AG08395 (cell line): ENCODE data around the gene GGA2.
"Not testable (repeated sequence)": the region's sequence is repeated elsewhere in the genome, so short reads cannot be mapped to it uniquely, and the experiment has no call there.

ENCODE experiments used
- DNase-seq: peaks from one replicate; pipeline ENCODE4 v3.0.0; 2012; ENCODE audit warnings: mixed read lengths, low spot score

The GGA2 gene

DNA sequence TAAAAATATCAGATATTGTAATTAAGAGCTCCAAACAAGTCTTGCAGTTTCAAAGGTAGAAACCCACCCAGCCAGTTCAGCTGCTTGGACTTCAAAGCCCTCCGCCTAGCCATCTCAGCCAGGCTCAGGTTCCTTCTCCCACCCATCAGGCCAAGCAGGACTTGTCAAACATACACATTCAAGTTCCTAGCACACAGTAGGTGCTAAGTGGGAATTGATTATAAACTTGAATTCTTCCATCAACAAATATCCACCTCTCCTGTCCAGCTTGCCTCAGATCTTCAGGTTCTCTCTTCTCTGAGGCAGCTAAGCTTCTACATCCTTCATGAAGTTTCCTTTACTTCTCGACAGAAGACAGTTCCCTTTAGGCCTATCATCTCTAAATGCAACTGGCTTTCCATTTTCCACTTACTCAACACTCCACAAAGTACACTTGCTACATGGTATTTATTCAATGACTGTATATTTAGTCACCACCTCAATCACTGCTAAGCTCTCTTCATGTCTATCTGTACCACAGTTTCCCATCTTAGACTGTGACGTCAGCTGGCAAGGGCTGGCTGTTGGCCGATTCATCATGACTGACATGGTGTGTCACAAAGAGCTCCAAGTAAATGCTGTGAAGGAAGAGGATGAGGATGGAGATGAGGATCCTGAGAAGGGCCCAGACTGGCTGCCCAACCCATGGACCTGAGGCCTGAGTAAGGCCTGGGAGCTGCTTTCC is 44.0 kb downstream of the GGA2 start:
- DNase-seq = peak; percentile 62

DNA sequence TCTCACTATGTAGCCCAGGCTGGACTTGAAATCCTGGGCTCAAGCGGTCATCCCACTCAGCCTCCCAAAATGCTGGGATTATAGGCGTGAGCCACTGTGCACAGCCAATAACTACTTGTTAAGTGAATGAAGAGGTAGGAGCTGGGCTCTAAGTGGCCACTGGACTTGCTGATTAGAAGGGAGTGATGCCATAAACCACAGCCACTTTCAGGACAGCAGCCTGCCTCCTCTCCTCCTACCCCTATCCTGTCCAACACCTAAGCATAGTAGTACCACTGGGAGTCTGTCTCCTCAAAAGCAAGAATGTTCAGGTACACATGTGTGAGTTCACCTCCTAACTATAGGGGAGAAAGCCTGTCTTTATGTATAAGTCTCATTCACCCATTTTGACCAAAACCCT is 45.1 kb downstream of the GGA2 start:
- DNase-seq = no peak

DNA sequence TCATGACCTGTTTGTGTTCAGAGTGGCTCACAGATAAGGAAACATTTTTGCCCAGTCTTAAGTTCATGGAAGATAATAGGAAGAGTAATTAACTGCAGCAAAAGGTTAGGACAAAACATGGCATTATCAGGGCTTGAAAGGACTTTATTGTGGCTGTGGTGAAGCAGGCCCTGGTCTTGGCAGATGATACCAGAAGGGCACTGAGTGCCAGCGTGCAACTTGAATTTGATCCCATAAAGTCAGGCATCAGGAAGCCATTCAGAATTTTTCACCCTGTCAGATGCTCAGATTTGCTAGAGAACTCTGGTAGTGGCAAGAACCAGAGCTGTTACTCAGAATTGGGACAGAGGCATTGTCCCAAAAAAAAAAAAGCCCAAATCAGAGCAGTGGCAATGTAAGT is 46.1 kb downstream of the GGA2 start:
- no peak for DNase-seq

DNA sequence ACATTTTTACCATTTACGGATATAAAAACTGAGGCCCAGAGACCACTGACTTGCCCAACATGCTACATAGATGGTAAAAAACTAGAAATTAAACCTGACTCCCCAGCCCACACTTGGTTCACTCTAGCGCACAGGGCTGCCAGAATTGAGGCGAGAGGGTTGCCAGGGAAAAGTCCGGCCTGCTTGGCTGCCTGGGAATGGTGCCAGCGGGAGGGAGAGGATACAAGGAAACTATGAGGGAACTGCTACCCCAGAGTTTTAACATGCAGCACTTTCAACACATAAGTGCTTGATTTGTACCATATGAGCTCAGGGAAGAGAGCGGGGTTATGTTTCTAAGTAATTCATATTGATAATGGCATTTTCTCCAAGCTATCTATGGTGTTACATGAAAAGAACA is 47.3 kb downstream of the GGA2 start:
- peak; percentile 87 for DNase-seq

DNA sequence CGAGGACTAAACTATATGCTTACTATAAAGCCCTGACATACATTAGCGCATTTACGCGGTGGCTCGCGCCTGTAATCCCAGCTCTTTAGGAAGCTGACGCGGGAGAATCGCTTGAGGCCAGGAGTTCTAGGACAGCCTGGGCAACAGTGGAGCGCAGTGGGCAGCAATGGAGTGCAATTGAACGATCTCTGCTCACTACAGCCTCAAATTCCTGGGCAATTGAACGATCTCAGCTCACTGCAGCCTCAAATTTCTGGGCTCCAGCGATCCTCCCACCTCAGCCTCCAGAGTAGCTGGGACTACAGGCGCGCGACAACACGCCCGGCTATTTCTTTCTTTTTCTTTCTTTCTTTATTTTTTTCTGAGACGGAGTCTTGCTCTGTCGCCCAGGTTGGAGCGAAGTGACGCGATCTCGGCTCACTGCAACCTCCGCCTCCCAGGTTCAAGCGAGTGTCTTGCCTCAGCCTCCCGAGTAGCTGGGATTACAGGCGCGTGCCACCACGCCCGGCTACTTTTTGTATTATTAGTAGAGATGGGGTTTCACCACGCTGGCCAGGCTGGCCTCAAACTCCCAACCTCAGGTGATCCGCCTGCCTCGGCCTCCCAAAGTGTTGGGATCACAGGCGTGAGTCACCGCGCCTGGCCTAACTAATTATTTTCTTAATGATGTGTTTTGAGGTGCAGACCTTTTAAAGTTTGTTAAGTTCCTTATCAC is 56.8 kb downstream of the GGA2 start:
- DNase-seq = no peak

GRCh38 chr16:23452572-23453337 is 57.5 kb downstream of the GGA2 start, which contains the start of gene COG7:
Gene COG7 (minus strand): TSS chr16:23453189. CDS start chr16:23452994, 195 bp downstream.
- peak; percentile 92 for DNase-seq

DNA sequence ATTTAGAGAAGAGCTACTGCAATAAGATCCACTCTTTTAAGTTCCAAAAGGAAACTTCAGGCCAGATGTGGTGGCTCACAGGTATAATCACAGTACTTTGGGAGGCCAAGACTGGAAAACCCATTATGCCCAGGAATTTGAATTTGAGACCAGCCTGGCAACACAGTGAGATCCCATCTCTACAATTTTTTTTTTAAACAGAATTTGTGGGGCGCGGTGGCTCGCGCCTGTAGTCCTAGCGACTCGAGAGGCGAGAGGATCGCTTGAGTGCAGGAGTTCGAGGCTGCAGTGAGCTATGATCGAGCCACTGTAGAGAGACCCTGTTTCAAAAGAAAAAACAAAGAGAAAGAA is 58.1 kb downstream of the GGA2 start:
- DNase-seq = no peak

DNA sequence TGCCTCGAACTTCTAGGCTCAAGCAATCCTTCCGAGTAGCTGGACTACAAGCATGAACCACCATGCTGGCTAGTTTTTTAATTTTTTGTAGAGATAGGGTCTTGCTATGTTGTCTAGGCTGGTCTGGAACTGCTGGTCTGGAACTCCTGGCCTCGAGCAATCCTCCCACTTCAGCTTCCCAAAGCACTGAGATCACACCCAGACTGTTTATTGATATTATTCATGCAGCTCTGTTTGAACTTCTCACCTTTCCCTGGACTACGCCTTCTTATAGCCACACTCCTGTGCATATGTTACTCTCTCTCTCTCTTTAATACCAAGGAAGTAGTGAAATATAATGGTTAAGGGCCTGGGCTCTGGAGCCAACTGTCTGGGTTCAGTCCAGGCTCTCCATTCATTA is 61.9 kb downstream of the GGA2 start:
- DNase-seq = no peak

DNA sequence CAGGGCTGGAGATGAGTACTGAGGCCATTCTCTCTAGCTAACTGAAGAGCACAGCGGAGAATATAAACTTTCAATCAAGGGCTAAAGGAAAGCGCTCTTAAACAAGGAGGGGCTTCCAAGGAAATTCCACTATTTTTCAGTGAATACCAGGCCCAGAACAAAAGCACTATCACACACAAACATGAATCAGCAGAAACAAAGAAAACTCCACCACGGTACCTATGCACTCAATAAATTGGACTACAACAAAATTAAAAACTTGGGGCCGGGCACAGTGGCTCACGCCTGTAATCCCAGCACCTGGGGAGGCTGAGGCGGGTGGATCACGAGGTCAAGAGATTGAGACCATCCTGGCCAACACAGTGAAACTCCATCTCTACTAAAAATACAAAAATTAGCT is 72.8 kb downstream of the GGA2 start:
- DNase-seq = not testable (repeated sequence)

DNA sequence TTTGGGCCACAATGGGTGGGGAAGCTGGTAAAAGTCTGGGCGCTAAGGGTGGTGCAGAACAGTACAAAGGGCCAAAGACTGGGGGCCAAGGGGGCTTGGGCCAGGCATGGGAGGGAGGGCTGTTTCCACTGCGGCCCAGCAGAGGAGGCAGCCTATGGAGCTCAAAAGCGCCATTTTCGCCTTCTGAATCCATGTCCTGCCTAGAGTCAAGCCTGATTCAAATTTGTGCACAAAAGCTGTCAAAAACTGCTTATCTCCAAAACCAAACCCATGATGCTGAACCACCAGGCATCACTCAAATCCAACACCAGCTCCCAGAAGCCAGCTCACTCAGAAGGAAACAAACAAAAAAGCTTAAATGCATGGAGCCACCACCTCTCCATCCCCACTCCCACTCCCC is 73.3 kb downstream of the GGA2 start:
- no peak for DNase-seq

GRCh38 chr16:23435500-23435899 is 74.8 kb downstream of the GGA2 start:
- peak; percentile 47 for DNase-seq

- peak; percentile 70 for DNase-seq
These were observed 75.9 kb downstream of the GGA2 start for GRCh38 chr16:23434380-23434779.

GRCh38 chr16:23433261-23433920 is 76.9 kb downstream of the GGA2 start:
- DNase-seq = no peak

- no peak for DNase-seq
These were observed 77.8 kb downstream of the GGA2 start for GRCh38 chr16:23432176-23433128.

GRCh38 chr16:23428351-23428750 is 81.9 kb downstream of the GGA2 start:
- DNase-seq = no peak

DNA sequence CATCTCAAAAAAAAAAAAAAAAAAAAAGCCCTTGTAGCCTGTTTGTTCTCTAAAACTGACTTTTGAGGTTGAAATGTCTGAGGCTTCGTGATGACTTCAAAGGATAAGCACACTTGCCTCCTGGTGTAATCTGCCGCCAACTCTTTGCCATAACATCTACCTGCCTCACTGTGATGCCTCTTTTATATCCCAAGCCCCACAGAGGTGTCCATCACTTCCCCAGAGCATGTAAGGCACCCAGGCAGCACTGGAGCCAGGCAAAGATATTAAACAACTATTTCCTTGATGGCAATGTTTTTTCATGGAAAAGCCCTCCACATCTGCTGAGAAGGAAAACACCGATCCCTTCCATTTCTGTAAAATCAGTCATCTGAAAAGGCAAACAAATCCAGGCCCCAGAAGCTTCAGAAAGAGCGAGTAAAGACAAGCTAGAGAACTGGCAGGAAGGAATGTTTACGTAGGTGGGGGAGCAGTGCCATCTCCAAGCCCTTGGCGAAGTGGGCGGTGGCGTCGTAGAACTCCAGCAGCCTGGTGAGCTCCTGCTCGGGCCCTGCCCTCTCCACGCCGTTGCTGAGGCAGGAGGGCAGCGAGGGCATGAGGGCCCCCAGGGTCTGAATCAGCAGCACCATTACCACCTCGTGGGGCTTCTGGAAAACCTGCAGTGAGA is 85.9 kb downstream of the GGA2 start:
- no peak for DNase-seq

DNA sequence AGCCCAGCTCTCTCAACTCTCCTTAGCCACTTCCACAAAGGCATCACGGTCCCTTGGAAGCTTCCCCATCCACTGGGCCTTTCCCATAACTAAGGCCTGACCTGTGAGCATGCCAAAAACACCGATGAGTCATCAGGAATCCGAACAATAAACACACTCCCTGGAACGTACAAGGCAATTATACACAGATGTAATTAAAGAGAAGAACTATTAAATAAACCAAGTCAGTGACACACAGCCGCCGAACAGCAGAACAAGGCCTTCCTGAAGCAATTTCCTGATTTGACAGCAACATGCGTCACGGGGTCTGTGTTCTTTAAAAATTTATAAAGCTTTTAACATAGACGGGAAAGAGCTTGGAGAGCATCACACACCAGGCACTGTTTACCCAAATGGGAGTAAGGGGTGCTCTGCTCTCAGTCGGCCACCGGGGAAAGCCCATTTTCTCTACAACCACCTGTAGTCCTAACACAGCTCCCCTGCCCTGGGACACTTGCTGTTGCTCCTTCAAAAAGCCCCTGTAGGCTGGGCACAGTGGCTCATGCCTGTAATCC is 86.7 kb downstream of the GGA2 start:
- peak; percentile 93 for DNase-seq

DNA sequence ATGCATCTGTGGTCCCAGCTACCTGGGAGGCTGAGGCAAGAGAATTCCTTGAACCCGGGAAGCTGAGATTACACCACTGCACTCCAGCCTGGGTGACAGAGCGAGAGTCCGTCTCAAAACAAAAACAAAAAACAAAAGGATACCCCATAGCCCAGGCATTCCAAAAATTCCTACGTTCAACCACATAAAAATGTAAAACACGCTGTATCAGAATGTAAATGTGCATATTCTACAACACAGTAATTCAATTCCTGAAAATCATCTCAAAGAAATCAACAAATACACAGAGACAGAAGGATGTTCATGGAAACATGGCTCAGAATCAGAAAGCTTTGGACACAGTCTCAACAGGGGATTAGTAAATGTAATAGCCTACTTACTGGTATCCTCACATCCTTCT is 90.3 kb downstream of the GGA2 start:
- no peak for DNase-seq

GRCh38 chr16:23416816-23417215 is 93.5 kb downstream of the GGA2 start:
- no peak for DNase-seq

DNA sequence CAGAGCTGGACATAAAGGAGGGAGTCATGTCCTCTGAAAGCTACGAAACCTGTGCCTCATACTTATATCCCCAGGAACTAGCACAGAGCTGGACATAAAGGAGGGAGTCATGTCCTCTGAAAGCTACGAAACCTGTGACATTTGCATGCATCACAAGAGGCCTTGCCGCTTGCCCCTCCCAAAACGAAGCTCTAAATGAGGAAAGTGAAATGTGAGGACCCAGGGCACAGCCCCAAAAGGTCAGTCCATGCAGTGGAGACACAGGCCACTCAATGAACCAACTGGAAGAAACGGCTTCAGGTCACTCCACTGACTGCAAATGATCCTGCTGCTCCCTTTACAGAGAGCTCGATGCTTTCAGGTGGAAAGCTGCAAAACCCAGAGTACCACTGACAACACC is 95.6 kb downstream of the GGA2 start:
- no peak for DNase-seq
